ENCODE results near the gene HK1. TPM values are rescaled to one million over a fixed set of nuclear protein-coding genes. Genes with fewer than 3 reads are reported as not detected.

The HK1 gene
- total RNA-seq, 1 experiment from 2014 or later: 98.8 TPM

- no peak overlapping the region for H2AFZ ChIP-seq (ENCODE audit: low read length)
- H3K79me2 ChIP-seq (ENCODE audit: insufficient read depth, low read length): no peaks in the 10 kb centered on the region; the same call in 1 of the 2 replicates
- H4K8ac ChIP-seq (replicated peaks; ENCODE audit: insufficient read length, low read depth, low read length): no peak overlapping the region
- H3K9me3 ChIP-seq (ENCODE audit: control insufficient read depth, low read depth, low read length): no peaks in the 10 kb centered on the region
- no peak overlapping the region for H2BK5ac ChIP-seq (ENCODE audit: insufficient read length, low read length)
- no peak overlapping the region for H3K18ac ChIP-seq (ENCODE audit: insufficient read length, low read depth, low read length)
- H3K27me3 Mint-ChIP-seq (ENCODE audit: low read depth): no peaks in the 10 kb centered on the region
- no peak for TF ChIP-seq CTCF (conservative IDR thresholded peaks at IDR 0.05)
- peaks cover 33 to 45% of the 10 kb centered on the region in 2 experiments for H3K4me1 Mint-ChIP-seq
- no peak overlapping the region for H3K4me2 ChIP-seq (ENCODE audit: insufficient read depth, insufficient read length, low read length)
- H2BK120ac ChIP-seq (ENCODE audit: low read depth, low read length, poor library complexity, severe bottlenecking): no peak overlapping the region
- no peaks in the 10 kb centered on the region for H3K9me3 Mint-ChIP-seq
- no peak overlapping the region for H2AK5ac ChIP-seq (ENCODE audit: insufficient read length, low read length)
- no peak overlapping the region for H3K9ac ChIP-seq (ENCODE audit: extremely low read depth, insufficient read length, low read length)
- peaks cover 33 to 60% (median 52%) of the 10 kb centered on the region in 3 experiments; a peak in 6 of 7 replicates for H3K36me3 Mint-ChIP-seq (ENCODE audit: insufficient read depth in 1 of 3, low read depth in 3 of 3)
- H3K14ac ChIP-seq (ENCODE audit: insufficient read depth, low read length): no peak overlapping the region
- H2BK12ac ChIP-seq (ENCODE audit: insufficient read length, low read depth, low read length): no peak overlapping the region
- no peak for DNase-seq
- no peak overlapping the region for H2BK15ac ChIP-seq (ENCODE audit: low read depth, low read length)
- H3K27ac Mint-ChIP-seq: peak overlapping the region in 2 of 3 experiments; percentile 64 to 87; a peak in 3 of 7 replicates
- no peaks in the 10 kb centered on the region for H3K27me3 ChIP-seq (ENCODE audit: insufficient read depth, low read length)
- H3K56ac ChIP-seq (ENCODE audit: insufficient read length, low read depth, low read length): no peak overlapping the region
- H2BK20ac ChIP-seq (ENCODE audit: low read depth, low read length, poor library complexity, severe bottlenecking): no peak overlapping the region
- no peak overlapping the region for H4K5ac ChIP-seq (ENCODE audit: insufficient read length, low read depth, low read length)
- H3K4me3 Mint-ChIP-seq: no peak overlapping the region
- WGBS (ENCODE audit: extremely low coverage, insufficient read length, low lambda C conversion rate): no CpG with 5 or more reads among the region's 3 CpGs
- H3K4me1 ChIP-seq (ENCODE audit: insufficient read depth, low read length): peaks cover 1% of the 10 kb centered on the region; the same call in 1 of the 2 replicates
- no peaks in the 10 kb centered on the region for H4K20me1 ChIP-seq (ENCODE audit: control insufficient read depth, insufficient read depth, insufficient read length)
- peaks cover 3% of the 10 kb centered on the region for H3K79me1 ChIP-seq (ENCODE audit: insufficient read depth, low read depth, low read length, poor library complexity, severe bottlenecking)
- H3K4ac ChIP-seq (ENCODE audit: low read depth, low read length): no peak overlapping the region
- H3T11ph ChIP-seq (ENCODE audit: low read length): no peak overlapping the region
- no peaks in the 10 kb centered on the region for H3K23me2 ChIP-seq (ENCODE audit: insufficient read length, low read depth, low read length, poor library complexity, severe bottlenecking)
- H4K91ac ChIP-seq (ENCODE audit: insufficient read length, low read depth, low read length): no peak overlapping the region
- no peak overlapping the region for H3K27ac ChIP-seq (ENCODE audit: insufficient read length, low read depth, low read length)
- H3K23ac ChIP-seq (ENCODE audit: insufficient read length, low read depth, low read length): no peak overlapping the region
Measured at GRCh38 chr10:69377933-69378332, 99.6 kb downstream of the HK1 start.

Measured in H9 (cell line).